GM03348 (cell line): ENCODE data around the gene TPM3.
A peak's percentile ranks its signal among the peaks of the same experiment; 100 is the strongest.
"Not testable (repeated sequence)": the region's sequence is repeated elsewhere in the genome, so short reads cannot be mapped to it uniquely, and the experiment has no call there.

Experiments
- DNase-seq: peaks from one replicate; pipeline ENCODE4 v3.0.0; 2012; ENCODE audit warnings: low spot score

The TPM3 gene

GRCh38 chr1:154191990-154192461 lies at the start of gene TPM3:
Gene TPM3 (minus strand): TSS chr1:154192100. CDS start chr1:154192018, 82 bp downstream.
- DNase-seq, result no peak

- no peak for DNase-seq
These were observed 48.5 kb upstream of the TPM3 start for GRCh38 chr1:154240294-154240833.

GRCh38 chr1:154239491-154239890 lies 47.6 kb upstream of the TPM3 start:
- no peak for DNase-seq

GRCh38 chr1:154237880-154238506 lies 46.1 kb upstream of the TPM3 start:
- no peak for DNase-seq

- no peak for DNase-seq
These were observed 45.5 kb upstream of the TPM3 start for GRCh38 chr1:154237435-154237834.

- DNase-seq, result no peak
These were observed 45.0 kb upstream of the TPM3 start for GRCh38 chr1:154236855-154237254.

- not testable (repeated sequence) for DNase-seq
These were observed 41.2 kb upstream of the TPM3 start for GRCh38 chr1:154233127-154233526.

- not testable (repeated sequence) for DNase-seq
These were observed 39.2 kb upstream of the TPM3 start for GRCh38 chr1:154231112-154231511.

- DNase-seq, result no peak
These were observed 33.5 kb upstream of the TPM3 start for GRCh38 chr1:154225370-154225769.

- DNase-seq, result no peak
These were observed 31.7 kb upstream of the TPM3 start for GRCh38 chr1:154223621-154224020.

- DNase-seq, result no peak
These were observed 31.0 kb upstream of the TPM3 start for GRCh38 chr1:154222918-154223317.

- DNase-seq, result no peak
These were observed 30.6 kb upstream of the TPM3 start for GRCh38 chr1:154222518-154222917.

GRCh38 chr1:154221278-154222001 lies 29.5 kb upstream of the TPM3 start:
- DNase-seq, result peak; percentile 66

GRCh38 chr1:154220970-154221277 lies 29.0 kb upstream of the TPM3 start:
- no peak for DNase-seq

- peak; percentile 97 for DNase-seq
These were observed 28.4 kb upstream of the TPM3 start, which contains the start of gene UBAP2L for GRCh38 chr1:154220071-154220969. Gene UBAP2L (plus strand): TSS chr1:154220955. CDS start chr1:154225124, 4,169 bp downstream.

GRCh38 chr1:154219541-154219940 lies 27.6 kb upstream of the TPM3 start:
- peak; percentile 30 for DNase-seq

- DNase-seq, result no peak
These were observed 26.6 kb upstream of the TPM3 start for GRCh38 chr1:154218545-154218944.

- peak; percentile 16 for DNase-seq
These were observed 21.4 kb upstream of the TPM3 start for GRCh38 chr1:154213274-154213673.

- no peak for DNase-seq
These were observed 20.2 kb upstream of the TPM3 start for GRCh38 chr1:154212083-154212482.

- no peak for DNase-seq
These were observed 16.9 kb upstream of the TPM3 start for GRCh38 chr1:154208677-154209388.

GRCh38 chr1:154207262-154207661 lies 15.4 kb upstream of the TPM3 start:
- no peak for DNase-seq

- DNase-seq, result no peak
These were observed 14.3 kb upstream of the TPM3 start, which contains the start of gene CFAP141 for GRCh38 chr1:154206196-154206595. Gene CFAP141 (minus strand): TSS chr1:154206333. CDS start chr1:154206307, 26 bp downstream.
